GM19238 (cell line): ENCODE measurements around the gene MSGN1.

Experiments
- DNase-seq: peaks from one replicate; pipeline ENCODE4 v3.0.0; 2011; ENCODE audit warnings: low spot score; ENCODE audit not compliant: insufficient read length

MSGN1 gene

DNA sequence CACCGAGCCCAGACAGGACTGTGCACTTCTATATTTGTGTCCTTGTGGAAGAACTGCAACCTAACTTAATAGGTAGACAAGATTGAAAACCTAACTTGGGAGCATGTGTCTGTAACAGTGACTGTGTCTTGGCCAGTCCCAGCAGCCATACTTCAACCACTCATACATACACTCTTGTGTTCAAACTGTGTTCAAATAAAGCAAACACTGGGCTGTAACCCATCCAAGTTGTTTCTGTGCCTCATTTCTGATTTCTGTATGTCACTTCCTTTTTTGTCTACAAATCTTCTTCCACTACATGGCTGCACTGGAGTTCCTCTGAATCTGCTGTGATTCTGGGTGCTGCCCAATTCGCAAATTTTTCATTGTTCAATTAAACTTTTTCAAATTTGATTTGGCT lies 31.0 kb downstream of the MSGN1 start:
- no peak for DNase-seq

DNA sequence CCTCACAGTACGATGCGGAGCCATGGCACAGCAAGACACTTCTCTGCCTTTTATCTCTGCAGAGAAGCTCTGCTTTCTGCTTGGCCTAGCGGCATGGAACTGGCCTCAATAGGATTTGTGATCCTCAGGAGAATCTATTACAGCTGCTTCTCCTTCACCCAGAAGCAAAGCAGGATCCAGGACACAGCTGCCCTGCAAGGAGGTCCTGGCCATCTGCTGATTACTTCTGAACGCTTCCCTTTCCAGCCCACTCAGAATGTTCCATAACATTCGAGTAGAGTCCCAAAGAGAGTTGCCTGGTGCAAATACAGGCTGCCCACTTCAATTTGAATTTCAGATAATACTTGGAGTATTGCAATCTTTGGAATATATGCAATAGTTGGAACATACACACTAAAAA lies 33.0 kb downstream of the MSGN1 start:
- DNase-seq: no peak

DNA sequence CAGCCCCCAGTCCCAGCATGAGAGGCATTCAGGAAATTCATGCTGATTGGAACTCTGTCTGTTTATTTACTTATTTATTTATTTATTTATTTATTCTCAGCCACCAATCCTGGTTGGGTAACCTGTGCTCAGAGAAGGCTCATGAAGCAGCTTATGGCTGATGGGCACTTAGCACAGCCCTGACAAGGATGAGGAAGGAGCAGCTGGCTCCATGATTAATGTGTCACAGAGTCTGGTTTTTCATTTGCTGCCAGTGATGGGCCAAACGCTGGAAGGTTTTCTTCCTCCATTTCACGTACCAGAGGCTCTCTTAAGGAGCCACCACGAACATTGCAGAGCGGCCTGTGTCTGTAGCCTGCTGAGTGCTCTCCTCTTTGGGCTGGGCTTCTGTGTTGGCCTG lies 33.9 kb downstream of the MSGN1 start:
- DNase-seq: no peak

DNA sequence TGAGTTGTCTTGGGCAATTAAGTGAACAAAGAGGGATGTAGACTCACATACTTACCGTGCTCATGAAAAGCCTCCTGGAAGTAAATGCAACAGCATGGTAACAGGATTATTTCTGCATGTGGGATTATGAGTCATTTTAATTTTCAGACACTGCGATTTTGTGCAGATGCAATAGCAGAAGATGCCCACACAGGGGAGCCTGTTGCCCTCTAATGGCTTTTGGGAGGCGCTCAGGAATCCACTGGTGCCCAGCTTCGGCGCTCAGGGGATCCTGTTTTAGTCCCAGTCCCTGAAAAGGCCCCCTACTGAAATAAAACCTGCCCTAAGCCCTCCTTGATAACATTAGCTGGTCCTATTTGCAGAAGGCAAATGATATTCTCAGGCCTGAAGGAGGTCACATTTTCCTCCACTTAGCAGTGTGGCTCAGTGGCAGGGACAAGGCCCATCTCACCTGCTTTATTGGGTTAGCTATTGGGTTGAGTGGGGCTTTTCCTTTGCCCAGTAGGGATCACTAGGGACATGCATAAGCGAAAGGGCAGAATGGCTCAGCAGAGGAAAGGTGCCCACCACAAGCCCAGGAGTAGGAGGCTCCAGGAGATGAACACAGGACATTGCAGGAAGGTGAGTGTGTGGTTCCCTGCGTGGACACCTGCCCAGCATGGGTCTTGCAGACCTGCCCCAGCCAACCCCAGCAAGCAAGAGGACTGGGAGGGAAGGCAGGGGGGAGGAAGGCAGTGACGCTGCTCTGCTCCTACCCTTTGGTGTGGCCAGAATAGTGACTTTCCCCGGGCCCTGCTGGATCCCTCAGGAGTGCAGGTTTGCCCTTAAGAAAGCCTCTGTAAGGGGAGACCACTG lies 35.7 kb downstream of the MSGN1 start:
- peak; percentile 40 for DNase-seq

DNA sequence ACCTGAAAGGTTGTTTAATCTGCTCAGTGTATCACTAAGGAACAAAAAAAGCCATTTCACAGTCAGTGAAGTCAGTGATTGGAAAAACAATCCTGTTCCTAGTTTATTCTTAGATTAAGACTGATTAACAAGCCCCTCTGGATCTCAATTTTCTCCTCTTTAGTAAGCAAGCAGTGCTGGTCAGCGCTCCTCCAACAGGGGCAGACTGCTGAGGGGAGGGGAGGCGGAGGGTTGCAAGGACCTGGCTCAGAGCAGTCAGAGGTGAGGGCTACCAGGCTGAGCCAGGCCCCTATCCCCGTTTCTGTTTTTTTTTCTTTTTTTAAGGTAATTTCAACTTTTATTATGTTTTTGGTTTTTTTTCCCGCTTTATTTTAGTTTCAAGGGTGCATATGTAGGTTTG lies 37.5 kb downstream of the MSGN1 start:
- DNase-seq: no peak

DNA sequence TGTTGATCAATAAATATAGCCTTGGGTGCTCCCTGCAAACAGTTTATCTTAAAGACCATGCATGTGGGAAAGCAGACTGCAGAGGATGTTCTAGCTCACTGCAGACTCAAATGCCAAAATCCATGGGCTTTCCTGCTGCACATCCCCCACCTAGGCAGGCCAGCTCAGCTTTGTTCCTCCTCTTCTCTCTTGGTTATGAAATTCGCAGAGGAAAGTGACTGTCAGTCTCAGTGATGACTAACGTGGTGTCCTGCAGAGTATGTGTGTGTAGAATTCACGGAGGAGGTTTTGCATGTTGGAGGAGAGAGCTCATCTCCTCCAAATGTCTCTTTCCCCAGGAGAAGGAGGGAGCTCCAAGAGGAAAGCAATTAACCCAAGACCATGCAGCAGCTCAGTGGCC lies 40.8 kb downstream of the MSGN1 start:
- DNase-seq: no peak

DNA sequence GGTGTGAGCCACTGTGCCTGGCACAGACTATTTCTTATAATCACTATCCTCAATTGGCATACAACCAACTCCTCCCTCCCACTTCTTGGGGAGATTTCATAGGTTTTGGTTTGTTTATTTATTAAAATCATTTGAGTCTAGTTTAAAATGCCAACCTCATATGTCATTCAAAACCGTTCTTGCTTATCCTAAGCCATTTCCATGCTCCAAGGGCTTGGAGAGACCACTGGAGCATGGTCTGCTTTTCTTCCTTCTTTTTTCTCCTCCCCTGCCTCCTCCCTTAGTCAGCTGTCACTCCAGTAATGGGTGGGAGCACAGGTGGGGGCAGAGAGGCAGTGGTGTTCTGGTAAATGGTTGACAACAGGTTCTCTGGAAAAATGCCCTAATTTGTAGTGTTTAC lies 41.8 kb downstream of the MSGN1 start:
- no peak for DNase-seq

DNA sequence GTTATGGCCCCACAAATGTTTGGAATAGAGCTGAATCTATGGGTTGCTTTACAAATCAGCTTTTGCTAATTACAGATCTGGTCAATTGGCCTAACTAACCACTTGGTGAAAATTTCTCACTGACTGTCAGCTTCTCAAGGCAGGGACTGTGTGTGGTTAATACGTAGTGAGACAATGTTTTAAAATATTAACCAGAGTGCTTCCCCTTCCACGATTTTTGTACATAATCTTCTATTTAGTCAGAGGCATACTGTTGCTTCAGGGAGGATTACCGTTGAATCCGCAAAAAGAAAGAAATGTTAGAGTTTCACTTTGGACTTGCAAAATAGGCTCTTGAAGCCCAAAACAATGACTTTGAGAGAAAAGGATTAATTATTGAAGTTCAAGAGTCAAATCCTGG lies 47.3 kb downstream of the MSGN1 start:
- no peak for DNase-seq

DNA sequence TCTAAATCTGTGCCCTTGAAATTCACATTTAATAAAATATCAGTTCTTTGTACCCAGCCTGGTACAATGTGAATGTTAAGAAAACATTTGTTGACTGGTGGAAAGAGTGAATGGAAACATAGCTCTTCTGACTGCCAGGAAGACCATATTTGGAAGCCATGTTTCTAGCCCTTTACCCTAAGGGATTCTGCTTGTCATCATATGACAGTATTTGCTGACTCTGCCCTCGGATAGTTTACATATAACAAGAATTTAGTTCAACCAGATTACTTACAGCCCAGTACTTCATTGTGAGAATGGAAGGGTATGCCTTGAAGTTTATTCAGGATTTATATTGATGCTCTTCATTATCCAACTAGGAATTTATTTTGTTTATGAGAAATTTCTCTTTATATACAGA lies 48.4 kb downstream of the MSGN1 start:
- no peak for DNase-seq

DNA sequence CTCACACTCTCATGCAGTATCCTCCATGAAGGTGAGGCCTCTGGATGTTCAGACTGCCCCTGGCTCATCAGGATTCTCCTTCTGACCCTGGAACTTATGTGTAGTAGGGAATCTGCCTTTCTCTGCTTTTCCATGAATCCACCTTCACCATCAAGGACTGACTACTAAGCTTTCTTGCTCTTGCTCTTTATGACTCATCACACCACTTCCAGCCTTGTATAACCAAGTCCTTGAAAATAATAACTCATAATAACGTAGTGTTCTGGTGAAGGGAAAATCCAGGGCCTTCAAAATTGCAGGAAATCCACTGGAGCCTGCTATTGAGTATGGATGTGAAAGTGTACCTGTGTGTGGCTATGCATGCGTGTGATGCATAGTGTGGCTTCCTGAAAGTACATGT lies 50.9 kb downstream of the MSGN1 start:
- no peak for DNase-seq
